AG04450 (cell line): ENCODE results near the gene HUNK. TPM values are rescaled to one million over a fixed set of nuclear protein-coding genes. Genes with fewer than 3 reads are reported as not detected.

Experiments used
- CTCF ChIA-PET: fragments of 300-600, 350-600 bp; formaldehyde crosslinking; extraction: SDS; loops from one replicate; lab custom pipeline; 2022; ENCODE audit warnings: antibody characterized with exemption, inconsistent platforms; lab: Charles Lee
- POLR2A ChIA-PET: fragments of 350-600 bp; formaldehyde crosslinking; extraction: SDS; loops from one replicate; lab custom pipeline; 2021; ENCODE audit warnings: antibody characterized with exemption, inconsistent platforms; lab: Yijun Ruan, JAX
- DNase-seq: peaks from one replicate; pipeline ENCODE4 v3.0.0-alpha.2; 2011; ENCODE audit warnings: low read depth, low spot score
- H3K27ac ChIP-seq: one replicate; pipeline ENCODE4 v1.5.1; 2012; ENCODE audit warnings: low read depth, low read length, control low read depth
- H3K27me3 ChIP-seq: one replicate; pipeline ENCODE4 v1.6.0; 2012; ENCODE audit warnings: low read length; ENCODE audit not compliant: control insufficient read depth, insufficient read depth
- H3K4me3 ChIP-seq: 2 replicates; pipeline ENCODE4 v1.5.1; 2011; ENCODE audit warnings: mild to moderate bottlenecking, low read depth, low read length, control low read depth
- H3K9me3 ChIP-seq: 2 replicates; pipeline ENCODE4 v1.5.1; 2012; ENCODE audit warnings: low read length; ENCODE audit not compliant: control insufficient read depth, insufficient read depth
- polyA plus RNA-seq: library from polyadenylated mRNA; depleted of rRNA; stranded (reverse); fragments of >200 nt; gene quantifications from 2 replicates; pipeline ENCODE4 v1.2.3, GENCODE V29; 2011
- TF ChIP-seq, protein P1 (sequence below): IDR thresholded peaks from 2 replicates; pipeline ENCODE4 v1.5.1; 2011; ENCODE audit warnings: low read depth, low read length, control low read depth, inconsistent platforms

Gene HUNK
- polyA plus RNA-seq, 1 experiment, result 0.48 TPM

DNA sequence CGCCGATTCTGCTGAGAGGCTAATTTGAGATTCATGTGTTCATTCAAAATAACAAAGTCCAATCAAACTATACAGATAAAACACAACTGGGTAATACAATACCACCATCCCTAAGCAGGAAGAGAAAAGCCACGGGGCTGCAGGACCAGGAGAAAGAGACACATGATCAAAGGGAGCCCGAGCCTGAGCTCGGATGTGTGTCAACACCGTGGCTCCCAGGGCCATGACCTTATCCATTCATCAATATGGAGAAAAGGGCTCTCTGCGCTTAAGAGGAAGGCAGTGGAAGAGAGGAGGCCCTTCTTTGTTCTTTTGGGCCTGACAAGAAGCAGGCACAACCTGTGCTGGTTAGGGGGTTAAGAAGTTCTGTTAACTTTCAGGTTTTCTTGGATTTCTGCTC, 56.7 kb downstream of the HUNK start:
- Histone ChIP-seq H3K27ac (no peak overlapping the region), H3K27me3 (no peaks in the 10 kb centered on the region), H3K4me3 (no peak overlapping the region), H3K9me3 (peaks cover 2% of the 10 kb centered on the region; the same call in 1 of the 2 replicates)
- ChIA-PET CTCF (no interaction called here), POLR2A (no interaction called here)
- TF ChIP-seq, protein P1, sequence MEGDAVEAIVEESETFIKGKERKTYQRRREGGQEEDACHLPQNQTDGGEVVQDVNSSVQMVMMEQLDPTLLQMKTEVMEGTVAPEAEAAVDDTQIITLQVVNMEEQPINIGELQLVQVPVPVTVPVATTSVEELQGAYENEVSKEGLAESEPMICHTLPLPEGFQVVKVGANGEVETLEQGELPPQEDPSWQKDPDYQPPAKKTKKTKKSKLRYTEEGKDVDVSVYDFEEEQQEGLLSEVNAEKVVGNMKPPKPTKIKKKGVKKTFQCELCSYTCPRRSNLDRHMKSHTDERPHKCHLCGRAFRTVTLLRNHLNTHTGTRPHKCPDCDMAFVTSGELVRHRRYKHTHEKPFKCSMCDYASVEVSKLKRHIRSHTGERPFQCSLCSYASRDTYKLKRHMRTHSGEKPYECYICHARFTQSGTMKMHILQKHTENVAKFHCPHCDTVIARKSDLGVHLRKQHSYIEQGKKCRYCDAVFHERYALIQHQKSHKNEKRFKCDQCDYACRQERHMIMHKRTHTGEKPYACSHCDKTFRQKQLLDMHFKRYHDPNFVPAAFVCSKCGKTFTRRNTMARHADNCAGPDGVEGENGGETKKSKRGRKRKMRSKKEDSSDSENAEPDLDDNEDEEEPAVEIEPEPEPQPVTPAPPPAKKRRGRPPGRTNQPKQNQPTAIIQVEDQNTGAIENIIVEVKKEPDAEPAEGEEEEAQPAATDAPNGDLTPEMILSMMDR, result no peak
- DNase-seq, result no peak

DNA sequence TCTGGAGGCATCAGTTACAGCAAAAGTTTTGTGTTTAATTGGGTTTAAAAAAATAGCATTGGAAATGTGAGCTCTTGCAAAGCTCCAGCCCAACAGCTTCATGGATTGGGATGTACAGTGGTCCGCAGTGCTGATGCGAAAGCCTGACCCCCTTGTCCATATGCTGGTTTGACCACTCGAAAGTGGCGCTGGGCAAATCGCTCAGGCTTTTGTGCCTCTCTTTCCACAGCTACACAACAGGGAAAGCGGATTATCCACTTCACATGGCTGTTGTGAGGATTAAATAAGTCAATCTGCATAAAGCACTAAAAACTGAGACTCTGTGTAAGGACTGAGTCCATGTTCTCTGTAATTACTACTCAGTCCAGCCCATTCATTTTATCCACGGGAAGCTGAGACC, 57.2 kb downstream of the HUNK start:
- ChIA-PET CTCF (no interaction called here), POLR2A (no interaction called here)
- TF ChIP-seq, protein P1, result no peak
- DNase-seq, result no peak
- no peaks in the 10 kb centered on the region; the same call in 1 of the 2 replicates for H3K9me3 ChIP-seq
- H3K27ac ChIP-seq, result no peak overlapping the region
- H3K4me3 ChIP-seq, result no peak overlapping the region
- H3K27me3 ChIP-seq, result no peaks in the 10 kb centered on the region

DNA sequence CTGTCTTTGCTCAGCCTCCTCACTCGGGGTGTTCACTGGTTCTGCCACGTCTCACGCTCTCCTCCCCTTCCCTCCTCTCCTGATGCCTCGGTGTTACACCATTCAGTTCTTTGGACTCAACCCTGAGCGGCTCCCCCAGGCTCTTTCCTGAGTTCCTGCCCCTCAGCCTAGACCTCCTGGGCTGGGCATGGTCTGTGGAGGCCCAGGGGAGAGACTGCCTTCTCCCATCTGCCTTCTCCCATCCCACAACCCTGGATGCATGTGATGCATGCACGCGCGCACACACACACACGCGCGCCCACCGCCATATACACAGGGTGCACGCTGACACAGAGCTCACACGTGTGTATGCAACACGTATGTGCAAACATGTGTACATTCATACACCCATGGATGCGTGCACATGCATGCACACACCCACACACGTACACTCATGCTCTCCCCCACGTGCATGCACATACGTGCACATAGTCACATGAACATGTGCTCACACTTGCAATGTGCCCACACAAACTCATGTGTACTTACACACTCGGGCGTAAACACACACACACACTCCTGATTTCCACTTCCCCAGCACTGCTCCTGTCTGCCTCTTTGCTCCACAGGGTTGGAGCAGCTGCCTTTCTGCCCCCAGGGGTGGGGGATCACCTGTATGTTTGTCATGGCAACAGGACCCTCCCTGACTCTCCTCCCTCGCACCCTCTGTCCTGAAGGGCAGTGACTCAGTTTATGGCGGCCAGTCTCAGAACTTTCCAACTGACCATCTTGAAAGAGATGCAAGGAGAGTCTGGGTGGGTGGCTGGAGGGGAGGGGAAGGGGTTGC, 59.0 kb downstream of the HUNK start:
- Histone ChIP-seq H3K9me3 (no peaks in the 10 kb centered on the region; the same call in 1 of the 2 replicates), H3K27me3 (no peaks in the 10 kb centered on the region), H3K4me3 (no peak overlapping the region), H3K27ac (no peak overlapping the region)
- TF ChIP-seq, protein P1, result no peak
- DNase-seq, result no peak
- POLR2A ChIA-PET, result no interaction called here
- CTCF ChIA-PET, result no interaction called here

DNA sequence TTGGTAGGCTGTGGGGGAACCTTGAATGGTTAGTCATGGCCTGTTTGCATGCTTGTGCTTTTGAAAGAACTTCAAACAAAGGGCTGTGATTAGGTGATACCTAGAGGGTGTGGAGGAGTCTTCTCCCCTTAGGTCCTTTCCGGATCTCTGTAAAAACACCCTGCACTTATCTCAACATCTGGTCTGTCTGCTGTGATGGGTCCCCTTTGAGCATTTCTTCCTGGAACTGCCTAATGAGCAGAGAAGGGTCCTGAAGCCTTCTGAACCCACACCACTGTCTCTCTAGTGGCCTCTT, 59.6 kb downstream of the HUNK start:
- TF ChIP-seq, protein P1, result no peak
- Histone ChIP-seq H3K4me3 (no peak overlapping the region), H3K27ac (no peak overlapping the region), H3K9me3 (no peaks in the 10 kb centered on the region; the same call in 1 of the 2 replicates), H3K27me3 (no peaks in the 10 kb centered on the region)
- POLR2A ChIA-PET, result no interaction called here
- DNase-seq, result no peak
- CTCF ChIA-PET, result no interaction called here

DNA sequence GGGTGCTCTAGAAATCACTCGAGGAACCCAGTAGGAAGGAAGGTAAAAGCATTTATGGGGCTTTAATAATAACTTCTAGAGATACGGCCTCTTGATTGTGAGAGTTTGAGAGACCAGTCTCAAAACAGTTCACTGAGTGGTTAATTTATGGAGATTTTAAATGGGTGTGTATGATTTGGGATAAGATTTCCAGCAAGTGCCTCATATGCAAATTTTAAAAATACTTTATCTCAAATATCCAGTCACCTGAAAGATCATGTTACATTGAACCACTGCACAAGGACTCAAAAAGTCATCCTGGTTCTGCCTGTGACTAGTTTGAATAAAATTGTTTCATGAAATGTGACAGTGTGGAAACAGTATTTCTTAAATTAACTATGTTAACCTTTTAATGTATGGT, 64.5 kb downstream of the HUNK start:
- Histone ChIP-seq H3K27ac (no peak overlapping the region), H3K27me3 (no peaks in the 10 kb centered on the region), H3K9me3 (no peaks in the 10 kb centered on the region), H3K4me3 (no peak overlapping the region)
- ChIA-PET POLR2A (no interaction called here), CTCF (no interaction called here)
- TF ChIP-seq, protein P1, result no peak
- no peak for DNase-seq
